ENCODE results near the gene ASTN2.

DNA sequence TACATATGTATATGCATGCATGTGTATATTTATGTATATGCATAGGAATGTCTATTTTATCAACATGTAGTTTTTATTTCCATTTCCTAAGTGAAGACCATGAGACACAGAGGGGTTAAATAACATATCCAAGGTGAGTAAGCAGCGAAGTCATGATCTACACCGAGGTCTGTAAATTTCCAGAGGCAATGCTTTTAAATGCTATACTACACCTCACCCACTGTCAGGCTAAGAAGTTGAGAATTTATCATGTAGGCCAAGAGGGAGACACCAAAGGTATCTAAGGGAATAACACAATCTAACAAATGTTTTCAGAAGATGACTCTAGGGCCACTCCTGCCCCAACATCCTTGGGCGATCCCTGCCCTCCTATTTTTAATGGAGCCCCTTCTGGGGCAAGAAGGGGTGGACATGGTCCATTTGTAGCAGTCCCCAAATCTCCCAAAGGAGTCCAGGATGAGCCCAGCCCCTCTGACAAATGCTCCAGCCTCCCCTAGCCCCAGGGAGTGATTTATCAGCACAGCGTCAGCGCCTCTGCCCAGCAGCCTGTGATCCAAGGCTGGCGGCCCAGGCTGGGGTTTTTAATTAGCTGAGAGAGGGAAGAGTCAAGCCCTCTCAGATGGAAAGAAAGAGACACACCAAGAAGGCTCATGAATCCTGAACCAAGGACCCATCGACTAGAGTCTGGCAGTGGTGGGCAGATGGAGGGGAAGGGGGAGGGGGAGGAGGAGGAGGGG lies 339.9 kb downstream of the ASTN2 start:
- TF ChIP-seq EZH2 (IDR thresholded peaks at IDR 0.05; ENCODE audit: insufficient read depth, poor library complexity, severe bottlenecking): no peak
- no peak for TF ChIP-seq EZH2phosphoT487 (IDR thresholded peaks at IDR 0.05; ENCODE audit: insufficient read depth, low read depth)

Measured in GM23248 (cell line).